Measurements from ENCODE around the gene TRIM44.
"Not testable (repeated sequence)": the region's sequence is repeated elsewhere in the genome, so short reads cannot be mapped to it uniquely, and the experiment has no call there.

- not testable (repeated sequence) for TF ChIP-seq CTCF (IDR thresholded peaks at IDR 0.05; ENCODE audit: low read length); EZH2 (IDR thresholded peaks at IDR 0.05; ENCODE audit: borderline replicate concordance, low read length)
Observed at GRCh38 chr11:35759951-35760350, 97.4 kb downstream of the TRIM44 start.

All from OCI-LY1 (cell line).